HG02798 (cell line): ENCODE results near the gene FREM3.
"Not testable (repeated sequence)": the region's sequence is repeated elsewhere in the genome, so short reads cannot be mapped to it uniquely, and the experiment has no call there.

Experiments
- ATAC-seq: cut with Tn5 transposase; IDR thresholded peaks from one replicate; pipeline ENCODE4 v1.9.1; 2021; ENCODE audit warnings: mild to moderate bottlenecking; ENCODE audit not compliant: unreplicated experiment, poor library complexity

FREM3 gene

GRCh38 chr4:143587703-143588102 is 112.8 kb downstream of the FREM3 start:
- no peak for ATAC-seq

GRCh38 chr4:143586080-143586479 is 114.4 kb downstream of the FREM3 start:
- no peak for ATAC-seq

DNA sequence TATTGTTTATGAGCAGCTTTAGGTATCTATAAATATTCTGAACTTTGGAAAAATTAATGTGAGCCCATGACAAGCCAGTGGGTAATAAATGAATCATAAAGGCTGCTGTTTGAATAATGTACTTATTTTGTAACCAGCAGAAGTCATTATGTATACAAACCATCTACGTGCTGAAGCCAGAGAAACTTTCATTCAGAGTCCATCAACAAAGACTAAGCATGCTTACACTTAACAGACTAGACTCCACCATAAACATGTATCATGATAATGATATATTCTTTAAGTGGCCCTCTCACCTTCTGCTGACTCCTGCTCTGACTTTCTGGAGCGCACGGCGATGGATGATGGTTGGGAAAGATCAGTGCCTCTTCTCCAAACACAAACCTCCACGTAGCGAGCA is 114.9 kb downstream of the FREM3 start:
- no peak for ATAC-seq

GRCh38 chr4:143581331-143581946 is 119.0 kb downstream of the FREM3 start:
- ATAC-seq: no peak

GRCh38 chr4:143575331-143575730 is 125.1 kb downstream of the FREM3 start:
- ATAC-seq: no peak

DNA sequence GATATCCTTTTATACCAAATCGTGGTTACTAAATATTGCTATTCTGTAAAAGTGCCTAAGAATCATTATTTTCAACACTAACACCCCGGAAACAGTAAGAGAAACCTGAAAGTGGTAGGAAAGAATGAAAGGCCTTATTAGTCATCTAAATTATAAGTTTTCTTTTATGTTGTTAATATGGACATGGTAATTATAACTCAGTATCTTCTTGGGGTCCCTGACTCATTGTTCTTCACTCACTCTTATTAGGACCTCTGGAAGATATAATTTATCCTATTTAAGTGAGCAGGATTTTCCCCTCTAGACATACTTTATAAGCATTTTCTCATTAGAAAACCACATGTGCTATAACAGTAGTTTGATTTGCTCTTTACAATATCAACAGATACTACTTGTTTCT is 136.0 kb downstream of the FREM3 start:
- no peak for ATAC-seq

GRCh38 chr4:143559757-143560147 is 140.7 kb downstream of the FREM3 start:
- peak; percentile 35 for ATAC-seq

DNA sequence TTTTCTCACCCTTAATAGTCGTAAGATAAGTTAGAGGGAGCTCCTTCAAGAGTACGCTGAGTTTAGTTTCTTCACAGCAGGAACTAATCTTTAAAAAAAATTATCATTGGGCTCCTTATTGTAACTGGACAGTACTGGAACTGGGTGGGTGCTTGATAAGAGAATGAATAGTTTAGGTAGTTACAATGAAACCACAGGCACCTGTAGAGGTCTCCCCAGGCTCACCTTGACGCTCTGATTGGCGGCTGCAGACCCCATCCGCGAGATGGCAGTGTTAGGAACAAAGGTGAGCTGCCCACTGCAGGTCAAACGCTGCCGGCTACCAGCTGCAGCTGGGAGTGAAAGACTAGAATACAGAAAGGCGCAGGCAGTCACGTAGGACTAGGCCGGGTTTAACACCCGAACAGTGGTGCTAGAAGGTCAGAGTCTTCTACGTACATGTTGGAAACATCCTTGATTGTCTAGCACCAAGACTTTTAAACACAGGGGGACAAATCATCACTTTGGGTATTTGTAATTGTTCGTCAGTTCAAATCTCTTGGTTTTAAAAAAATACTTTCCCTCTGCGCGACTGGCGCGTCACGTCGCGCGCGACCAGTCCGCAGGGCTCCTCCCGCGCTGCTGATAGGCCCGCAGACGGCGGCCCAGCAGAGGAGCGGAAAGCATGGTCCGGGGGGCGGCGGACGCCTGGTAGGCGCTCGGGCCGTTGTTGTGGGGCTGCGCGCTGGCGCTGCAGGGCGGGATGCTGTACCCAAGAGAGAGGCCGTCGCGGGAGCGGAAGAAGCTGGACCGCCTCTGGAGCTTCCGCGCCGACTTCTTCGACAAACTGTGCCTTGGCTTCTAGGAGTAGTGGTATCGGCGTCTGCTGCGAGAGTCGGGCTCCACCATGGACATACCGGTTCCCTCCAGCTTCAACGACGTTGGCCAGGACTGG is 141.4 kb downstream of the FREM3 start:
- peak; percentile 85 for ATAC-seq

- no peak for ATAC-seq
Observed at GRCh38 chr4:143558286-143558685, 142.2 kb downstream of the FREM3 start.

- no peak for ATAC-seq
Observed at GRCh38 chr4:143555676-143556075, 144.8 kb downstream of the FREM3 start.

GRCh38 chr4:143554728-143555597 is 145.5 kb downstream of the FREM3 start:
- ATAC-seq: peak; percentile 61

- no peak for ATAC-seq
Observed at GRCh38 chr4:143549928-143550327, 150.5 kb downstream of the FREM3 start.

- ATAC-seq: no peak
Observed at GRCh38 chr4:143539670-143540023, 160.8 kb downstream of the FREM3 start.

GRCh38 chr4:143538979-143539669 is 161.4 kb downstream of the FREM3 start:
- ATAC-seq: no peak

- no peak for ATAC-seq
Observed at GRCh38 chr4:143531788-143532491, 168.5 kb downstream of the FREM3 start.

DNA sequence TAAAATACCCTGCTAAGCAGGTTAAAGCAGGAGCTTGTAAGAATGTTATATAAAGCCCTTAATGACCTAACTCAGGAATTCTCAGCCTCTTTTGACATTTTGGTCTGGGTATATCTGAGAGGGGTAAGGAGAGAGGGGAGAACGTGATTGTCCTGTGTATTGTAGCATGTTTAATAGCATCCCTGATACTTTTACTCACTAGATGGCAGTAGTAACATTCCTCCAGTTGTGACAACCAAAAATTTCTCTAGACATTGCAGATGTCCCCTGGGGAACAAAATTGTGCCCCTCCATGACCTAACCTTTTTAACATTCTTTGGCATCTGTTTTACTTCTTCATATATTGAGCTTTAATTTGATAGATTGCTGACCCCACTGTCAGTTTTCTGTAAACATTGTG is 169.1 kb downstream of the FREM3 start:
- ATAC-seq: no peak

DNA sequence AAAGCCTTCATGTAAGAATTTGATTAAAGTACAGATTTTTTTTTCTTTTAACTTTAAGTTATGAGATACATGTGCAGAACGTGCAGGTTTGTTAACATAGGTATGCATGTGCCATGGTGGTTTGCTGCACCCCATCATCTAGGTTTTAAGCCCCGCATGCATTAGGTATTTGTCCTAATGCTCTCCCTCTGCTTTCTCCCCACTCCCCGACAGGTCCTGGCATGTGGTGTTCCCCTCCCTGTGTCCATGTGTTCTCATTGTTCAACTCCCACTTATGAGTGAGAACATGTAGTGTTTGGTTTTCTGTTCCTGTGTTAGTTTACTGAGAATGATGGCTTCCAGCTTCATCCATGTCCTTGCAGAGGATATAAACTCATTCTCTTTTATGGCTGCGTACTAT is 172.4 kb downstream of the FREM3 start:
- ATAC-seq: not testable (repeated sequence)
